ENCODE results near the gene HECW1.

- TF ChIP-seq TAF1 (IDR thresholded peaks at IDR 0.05; ENCODE audit: low read depth, low read length) (no peak), ZNF274 (IDR thresholded peaks at IDR 0.05; ENCODE audit: borderline replicate concordance, extremely low read depth, low read length) (no peak), POLR2A (IDR thresholded peaks at IDR 0.05; ENCODE audit: control extremely low read depth in 1 of 2, low read depth in 2 of 2, low read length in 2 of 2) (no peak), JUND (IDR thresholded peaks at IDR 0.05; ENCODE audit: low read length) (no peak), YY1 (IDR thresholded peaks at IDR 0.05; ENCODE audit: low read depth, low read length) (no peak), POLR2AphosphoS5 (IDR thresholded peaks at IDR 0.05; ENCODE audit: low read depth, low read length) (no peak), MAFK (IDR thresholded peaks at IDR 0.05; ENCODE audit: low read depth, low read length) (no peak), EGR1 (IDR thresholded peaks at IDR 0.05; ENCODE audit: borderline replicate concordance, low read depth, low read length) (no peak), EZH2 (IDR thresholded peaks at IDR 0.05; ENCODE audit: low read depth, low read length, severe bottlenecking) (no peak)
- TF ChIP-seq, protein P1, sequence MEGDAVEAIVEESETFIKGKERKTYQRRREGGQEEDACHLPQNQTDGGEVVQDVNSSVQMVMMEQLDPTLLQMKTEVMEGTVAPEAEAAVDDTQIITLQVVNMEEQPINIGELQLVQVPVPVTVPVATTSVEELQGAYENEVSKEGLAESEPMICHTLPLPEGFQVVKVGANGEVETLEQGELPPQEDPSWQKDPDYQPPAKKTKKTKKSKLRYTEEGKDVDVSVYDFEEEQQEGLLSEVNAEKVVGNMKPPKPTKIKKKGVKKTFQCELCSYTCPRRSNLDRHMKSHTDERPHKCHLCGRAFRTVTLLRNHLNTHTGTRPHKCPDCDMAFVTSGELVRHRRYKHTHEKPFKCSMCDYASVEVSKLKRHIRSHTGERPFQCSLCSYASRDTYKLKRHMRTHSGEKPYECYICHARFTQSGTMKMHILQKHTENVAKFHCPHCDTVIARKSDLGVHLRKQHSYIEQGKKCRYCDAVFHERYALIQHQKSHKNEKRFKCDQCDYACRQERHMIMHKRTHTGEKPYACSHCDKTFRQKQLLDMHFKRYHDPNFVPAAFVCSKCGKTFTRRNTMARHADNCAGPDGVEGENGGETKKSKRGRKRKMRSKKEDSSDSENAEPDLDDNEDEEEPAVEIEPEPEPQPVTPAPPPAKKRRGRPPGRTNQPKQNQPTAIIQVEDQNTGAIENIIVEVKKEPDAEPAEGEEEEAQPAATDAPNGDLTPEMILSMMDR (IDR thresholded peaks at IDR 0.05; ENCODE audit: control extremely low read depth in 1 of 3, insufficient read depth in 1 of 3, low read depth in 1 of 3, low read length in 3 of 3): no peak
- TF ChIP-seq, protein P2, sequence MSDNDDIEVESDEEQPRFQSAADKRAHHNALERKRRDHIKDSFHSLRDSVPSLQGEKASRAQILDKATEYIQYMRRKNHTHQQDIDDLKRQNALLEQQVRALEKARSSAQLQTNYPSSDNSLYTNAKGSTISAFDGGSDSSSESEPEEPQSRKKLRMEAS (IDR thresholded peaks at IDR 0.05): no peak
Observed at GRCh38 chr7:43542716-43543115, 430.3 kb downstream of the HECW1 start.

Measured in H1 (cell line).